GM23338 (cell line): Measurements from ENCODE around the gene VAV3. TPM values are rescaled to one million over a fixed set of nuclear protein-coding genes. Genes with fewer than 3 reads are reported as not detected.

ENCODE experiments used
- ATAC-seq: fragments of 200-7000 bp; cut with Tn5 transposase; 3 replicates; pipeline ENCODE4 v1.9.1; 2020
- DNase-seq: peaks from one replicate; pipeline ENCODE4 v3.0.0-alpha.2; 2015; ENCODE audit warnings: low spot score
- H2AFZ ChIP-seq: fragments of 200-600 bp; sonication (generic); 2 replicates; pipeline ENCODE4 v1.8.0; 2016; ENCODE audit warnings: antibody characterized with exemption, mild to moderate bottlenecking, moderate library complexity
- H3F3A ChIP-seq: fragments of 200-600 bp; sonication (generic); replicated peaks from 2 replicates; pipeline ENCODE4 v1.8.0; 2017; ENCODE audit warnings: antibody characterized with exemption, mixed run types, low read depth
- H3K27ac ChIP-seq: fragments of 200-600 bp; sonication (generic); 2 replicates; pipeline ENCODE4 v1.6.1; 2016; ENCODE audit warnings: low read depth
- H3K27me3 ChIP-seq: fragments of 200-600 bp; sonication (generic); 2 replicates; pipeline ENCODE4 v1.8.0; 2016; ENCODE audit warnings: mild to moderate bottlenecking, mixed run types, moderate library complexity; ENCODE audit not compliant: insufficient read depth
- H3K36me3 ChIP-seq: fragments of 200-600 bp; sonication (generic); 2 replicates; pipeline ENCODE4 v1.8.0; 2016; ENCODE audit warnings: mild to moderate bottlenecking; ENCODE audit not compliant: insufficient read depth
- H3K4me1 ChIP-seq: fragments of 200-600 bp; sonication (generic); 2 replicates; pipeline ENCODE4 v1.8.0; 2016; ENCODE audit warnings: mild to moderate bottlenecking, moderate library complexity; ENCODE audit not compliant: insufficient read depth
- H3K4me2 ChIP-seq: fragments of 200-600 bp; sonication (generic); 2 replicates; pipeline ENCODE4 v1.7.1; 2017; ENCODE audit warnings: mixed run types
- H3K4me3 ChIP-seq: fragments of 200-600 bp; sonication (generic); 2 replicates; pipeline ENCODE4 v1.6.1; 2016; ENCODE audit warnings: mixed run types
- H3K79me2 ChIP-seq: fragments of 200-600 bp; sonication (generic); replicated peaks from 2 replicates; pipeline ENCODE4 v1.8.0; 2017; ENCODE audit warnings: mild to moderate bottlenecking; ENCODE audit not compliant: insufficient read depth
- H3K9me2 ChIP-seq: fragments of 200-600 bp; sonication (generic); 2 replicates; pipeline ENCODE4 v1.8.0; 2017; ENCODE audit not compliant: insufficient read depth
- H4K20me1 ChIP-seq: fragments of 200-600 bp; sonication (generic); replicated peaks from 2 replicates; pipeline ENCODE4 v1.8.0; 2017; ENCODE audit warnings: mild to moderate bottlenecking; ENCODE audit not compliant: insufficient read depth
- H3K27ac Mint-ChIP-seq: 2 replicates; pipeline ENCODE4 v1.8.0; 2020; ENCODE audit warnings: inconsistent platforms, mild to moderate bottlenecking, moderate library complexity, mixed read lengths
- H3K27me3 Mint-ChIP-seq: 3 replicates; pipeline ENCODE4 v1.8.0; 2022; ENCODE audit warnings: low read depth, mild to moderate bottlenecking, moderate library complexity, mixed read lengths, inconsistent platforms; ENCODE audit not compliant: insufficient read depth, poor library complexity
- H3K36me3 Mint-ChIP-seq: 3 replicates; pipeline ENCODE4 v1.8.0; 2021; ENCODE audit warnings: low read depth, mild to moderate bottlenecking, inconsistent platforms, moderate library complexity, mixed read lengths
- H3K4me1 Mint-ChIP-seq: 3 replicates; pipeline ENCODE4 v1.8.0; 2020; ENCODE audit warnings: mild to moderate bottlenecking, inconsistent platforms, mixed read lengths
- H3K4me3 Mint-ChIP-seq: 3 replicates; pipeline ENCODE4 v1.8.0; 2021; ENCODE audit warnings: moderate library complexity, mild to moderate bottlenecking, inconsistent platforms, mixed read lengths
- H3K9me3 Mint-ChIP-seq: 3 replicates; pipeline ENCODE4 v1.8.0; 2020; ENCODE audit warnings: moderate library complexity, mild to moderate bottlenecking, inconsistent platforms, mixed read lengths
- CREB1 ChIP-seq: fragments of 250-450 bp; sonication (Bioruptor Pico); IDR thresholded peaks from 2 replicates; pipeline ENCODE4 v1.5.0; 2020; ENCODE audit warnings: low read depth, mild to moderate bottlenecking, moderate library complexity
- CTCF ChIP-seq, 2 experiments: fragments of 200-600 bp in 1 of 2; sonication (generic) in 1 of 2; conservative IDR thresholded peaks; 2 replicates each; pipeline versions ENCODE4 v1.5.1 to v1.6.1; 2016 to 2017; ENCODE audit warnings: antibody characterized with exemption in 2 of 2, low read depth in 2 of 2, mild to moderate bottlenecking in 2 of 2, moderate library complexity in 1 of 2
- ETS1 ChIP-seq: IDR thresholded peaks from 2 replicates; pipeline ENCODE4 v1.6.1; 2016; ENCODE audit warnings: antibody characterized with exemption
- NANOG ChIP-seq: IDR thresholded peaks from 2 replicates; pipeline ENCODE4 v1.6.1; 2016; ENCODE audit warnings: antibody characterized with exemption, borderline replicate concordance
- POLR2AphosphoS5 ChIP-seq: IDR thresholded peaks from 2 replicates; pipeline ENCODE4 v1.6.1; 2016; ENCODE audit warnings: antibody characterized with exemption, low read depth
- REST ChIP-seq: IDR thresholded peaks from one replicate; pipeline ENCODE4 v1.6.1; 2018; ENCODE audit warnings: antibody characterized with exemption; ENCODE audit not compliant: unreplicated experiment
- STAT1 ChIP-seq: IDR thresholded peaks from one replicate; pipeline ENCODE4 v1.6.1; 2016; ENCODE audit warnings: antibody characterized with exemption; ENCODE audit not compliant: unreplicated experiment
- ZNF114 ChIP-seq: fragments of 250-450 bp; sonication (Bioruptor Pico); IDR thresholded peaks from 2 replicates; pipeline ENCODE4 v1.5.0; 2020; ENCODE audit warnings: mild to moderate bottlenecking, moderate library complexity
- ZNF331 ChIP-seq: fragments of 250-450 bp; sonication (Bioruptor Pico); IDR thresholded peaks from 2 replicates; pipeline ENCODE4 v1.5.0; 2020; ENCODE audit warnings: low read depth, mild to moderate bottlenecking, moderate library complexity
- ZNF462 ChIP-seq: fragments of 250-450 bp; sonication (Bioruptor Pico); IDR thresholded peaks from 2 replicates; pipeline ENCODE4 v1.5.0; 2020; ENCODE audit warnings: mild to moderate bottlenecking, moderate library complexity
- polyA plus RNA-seq: library from polyadenylated mRNA; unstranded; fragments of >200 nt; fragmentation: Nextera tagmentation; extraction: Ambion mirVana; gene quantifications from 2 replicates; pipeline ENCODE4 v1.2.1, GENCODE V29; 2016
- total RNA-seq: library from RNA; depleted of rRNA; stranded (reverse); fragments of >200 nt; shearing (Covaris generic); gene quantifications from 2 replicates; pipeline ENCODE4 v1.2.3, GENCODE V29; 2014

VAV3 gene
- total and polyA plus RNA-seq, 2 experiments from 2014 or later: 3.0 to 11.3 TPM

- TF ChIP-seq ZNF462: no peak
- no peak for TF ChIP-seq CTCF (conservative IDR thresholded peaks at IDR 0.05; ENCODE audit: low read depth in 2 of 2)
- TF ChIP-seq NANOG: no peak
- TF ChIP-seq ZNF331: no peak
- no peak for TF ChIP-seq ZNF114
Observed at GRCh38 chr1:107572674-107573211, 392.2 kb downstream of the VAV3 start (continued).

GRCh38 chr1:107570768-107571167, 394.2 kb downstream of the VAV3 start:
- H3K4me1 Mint-ChIP-seq: no peaks in the 10 kb centered on the region
- no peak for TF ChIP-seq CTCF (conservative IDR thresholded peaks at IDR 0.05; ENCODE audit: low read depth in 2 of 2)
- no peak for TF ChIP-seq ETS1
- TF ChIP-seq REST: no peak
- TF ChIP-seq ZNF114: no peak
- no peak for TF ChIP-seq CREB1 (CRISPR knock-in tag)
- no peak for TF ChIP-seq POLR2AphosphoS5
- TF ChIP-seq STAT1: no peak
- no peak for TF ChIP-seq ZNF331

More at GRCh38 chr1:107570768-107571167, 394.2 kb downstream of the VAV3 start:
- Histone ChIP-seq H3K4me1 (no peaks in the 10 kb centered on the region), H4K20me1 (no peaks in the 10 kb centered on the region), H3K36me3 (no peaks in the 10 kb centered on the region), H3K9me2 (no peaks in the 10 kb centered on the region), H3K27me3 (no peaks in the 10 kb centered on the region), H3F3A (no peaks in the 10 kb centered on the region), H3K4me2 (no peak overlapping the region), H3K79me2 (no peaks in the 10 kb centered on the region), H2AFZ (no peak overlapping the region), H3K4me3 (no peak overlapping the region), H3K27ac (no peak overlapping the region)
- no peak overlapping the region; the same call in 1 of the 2 replicates for H3K27ac Mint-ChIP-seq
- H3K27me3 Mint-ChIP-seq: peaks cover 2% of the 10 kb centered on the region
- ATAC-seq: no peak
- H3K9me3 Mint-ChIP-seq: no peaks in the 10 kb centered on the region
- DNase-seq: no peak
- H3K4me3 Mint-ChIP-seq: no peak overlapping the region
- H3K36me3 Mint-ChIP-seq: no peaks in the 10 kb centered on the region
